GM19328 (cell line): Measurements from ENCODE around the gene KAT7.
"Not testable (repeated sequence)": the region's sequence is repeated elsewhere in the genome, so short reads cannot be mapped to it uniquely, and the experiment has no call there.

Experiments
- ATAC-seq: cut with Tn5 transposase; IDR thresholded peaks from one replicate; pipeline ENCODE4 v1.9.1; 2021; ENCODE audit warnings: mild to moderate bottlenecking, moderate library complexity; ENCODE audit not compliant: unreplicated experiment

The KAT7 gene

GRCh38 chr17:49788478-49789242 lies at the start of gene KAT7:
Gene KAT7, plus strand, starts transcription at chr17:49788681. Its CDS starts 154 bp downstream, at chr17:49788835.
- ATAC-seq: peak; percentile 84

GRCh38 chr17:49739641-49740271 lies 48.7 kb upstream of the KAT7 start:
- no peak for ATAC-seq

GRCh38 chr17:49741009-49741691 lies 47.3 kb upstream of the KAT7 start:
- ATAC-seq: no peak

- ATAC-seq: no peak
These were observed 46.8 kb upstream of the KAT7 start for GRCh38 chr17:49741692-49742076.

- ATAC-seq: no peak
These were observed 46.3 kb upstream of the KAT7 start for GRCh38 chr17:49742166-49742638.

GRCh38 chr17:49745175-49746139 lies 43.0 kb upstream of the KAT7 start:
- no peak for ATAC-seq

- peak; percentile 42 for ATAC-seq
These were observed 41.5 kb upstream of the KAT7 start for GRCh38 chr17:49746791-49747490.

- no peak for ATAC-seq
These were observed 40.8 kb upstream of the KAT7 start for GRCh38 chr17:49747632-49748031.

- ATAC-seq: no peak
These were observed 40.3 kb upstream of the KAT7 start for GRCh38 chr17:49748223-49748622.

- peak; percentile 66 for ATAC-seq
These were observed 39.7 kb upstream of the KAT7 start for GRCh38 chr17:49748791-49749190.

GRCh38 chr17:49749730-49750129 lies 38.8 kb upstream of the KAT7 start:
- ATAC-seq: no peak

GRCh38 chr17:49752508-49752907 lies 36.0 kb upstream of the KAT7 start:
- no peak for ATAC-seq

GRCh38 chr17:49753959-49754391 lies 34.5 kb upstream of the KAT7 start:
- no peak for ATAC-seq

GRCh38 chr17:49755663-49756283 lies 32.7 kb upstream of the KAT7 start:
- no peak for ATAC-seq

- ATAC-seq: no peak
These were observed 31.9 kb upstream of the KAT7 start for GRCh38 chr17:49756323-49757150.

GRCh38 chr17:49757151-49757777 lies 31.2 kb upstream of the KAT7 start:
- no peak for ATAC-seq

- not testable (repeated sequence) for ATAC-seq
These were observed 29.9 kb upstream of the KAT7 start for GRCh38 chr17:49758464-49759010.

- ATAC-seq: no peak
These were observed 29.3 kb upstream of the KAT7 start for GRCh38 chr17:49759203-49759602.
